Pancreas (tissue), 10 donors: ENCODE measurements around the gene LYST. TPM values are rescaled to one million over a fixed set of nuclear protein-coding genes. Genes with fewer than 3 reads are reported as not detected.
A peak's percentile ranks its signal among the peaks of the same experiment; 100 is the strongest.
"Not testable (repeated sequence)": the region's sequence is repeated elsewhere in the genome, so short reads cannot be mapped to it uniquely, and the experiment has no call there.

Experiments
- ATAC-seq, 4 donors: fragments of 200-7000 bp; cut with Tn5 transposase; one replicate each; pipeline versions ENCODE4 v1.8.0 to v1.9.1; 2020; ENCODE audit warnings: mild to moderate bottlenecking in 4 of 4, moderate library complexity in 4 of 4
- DNase-seq, 6 donors: peaks; one replicate each; pipeline ENCODE4 v3.0.0-alpha.2; 2020
- FAIRE-seq: peaks from 2 replicates; lab custom pipeline; 2012; peaks lifted over from hg19 to GRCh38; lab: Jason Lieb, UNC
- H3K27ac ChIP-seq, 4 donors: fragments of 200-600 bp; sonication (generic); 1 replicate in 3 of 4; 2 replicates in 1 of 4; pipeline versions ENCODE4 v1.5.0 to v1.8.0; 2020
- H3K27me3 ChIP-seq, 4 donors: fragments of 200-600 bp; one replicate each; pipeline ENCODE4 v1.8.0; 2021
- H3K36me3 ChIP-seq, 3 donors: fragments of 200-600 bp; sonication (generic) in 1 of 3; one replicate each; pipeline versions ENCODE4 v1.5.0 to v1.8.0; 2020 to 2021
- H3K4me1 ChIP-seq, 3 donors: fragments of 200-600 bp; one replicate each; pipeline ENCODE4 v1.8.0; 2021
- H3K4me3 ChIP-seq, 4 donors: fragments of 200-600 bp; sonication (generic) in 2 of 4; one replicate each; pipeline versions ENCODE4 v1.5.0 to v1.8.0; 2020 to 2021
- H3K9me3 ChIP-seq, 4 donors: fragments of 200-600 bp; one replicate each; pipeline ENCODE4 v1.8.0; 2021
- WGBS, 2 donors: extraction: QIAGEN DNeasy Blood & Tissue Kit; methylation state at CpG; one replicate each; pipeline ENCODE4 v1.1.7; 2013; 5-methylcytosine and 5-hydroxymethylcytosine counted together
- intact Hi-C, 3 donors: fragments of 100-400 bp; cut with DNase I; formaldehyde crosslinking; loops; one replicate each; pipeline versions ENCODE4 v1.11.1 to v1.14.2; 2022
- polyA plus RNA-seq, 2 donors: library from polyadenylated mRNA; stranded (reverse); fragments of 200-250 nt; gene quantifications; one replicate each; pipeline ENCODE4 v1.2.3, GENCODE V29; 2013
- total RNA-seq, 6 donors: library from RNA; stranded (reverse); fragmentation: NEBNext Ultra II Directional in 4 of 6; extraction: Animal tissue kit (Norgen Biotek cat#: 25700) in 4 of 6; gene quantifications; one replicate each; pipeline versions ENCODE4 v1.2.1 to v1.2.4, GENCODE V29; 2021 to 2023
- TF ChIP-seq, protein P1 (sequence below), 4 donors: fragments of 200-600 bp; sonication (generic) in 3 of 4; IDR thresholded peaks; one replicate each; pipeline versions ENCODE4 v1.5.0 to v1.8.0; 2021; ENCODE audit warnings: antibody characterized with exemption in 4 of 4
- donor health status: healthy with polysubstance abuse.
- donor health status: DM: no; HTN: no; CAD: no; lungs with moderate emphysema.
- donor health status: DM: no; HTN: no; CAD: no.
- donor health status: control.
- donor health status: control.
- donor health status: Bipolar disorder and iron deficiency.
- donor health status: DM: yes; HTN: yes; CAD: no.
- donor health status: DM: no; HTN: no; CAD: no.
- donor health status: DM: no; HTN: no; CAD: no.
- donor health status: DM: yes; HTN: yes; CAD: no.

LYST gene
- total and polyA plus RNA-seq, 8 donors: 4.3 to 13.7 (median 8.9) TPM

- ATAC-seq: peak in 3 of 4 donors; percentile 45 to 71 (median 53)
Measured at GRCh38 chr1:235642011-235642942, 224.4 kb downstream of the LYST start.

GRCh38 chr1:235640580-235640979 is 226.1 kb downstream of the LYST start:
- no peaks in the 10 kb centered on the region for H3K9me3 ChIP-seq
- TF ChIP-seq, protein P1, sequence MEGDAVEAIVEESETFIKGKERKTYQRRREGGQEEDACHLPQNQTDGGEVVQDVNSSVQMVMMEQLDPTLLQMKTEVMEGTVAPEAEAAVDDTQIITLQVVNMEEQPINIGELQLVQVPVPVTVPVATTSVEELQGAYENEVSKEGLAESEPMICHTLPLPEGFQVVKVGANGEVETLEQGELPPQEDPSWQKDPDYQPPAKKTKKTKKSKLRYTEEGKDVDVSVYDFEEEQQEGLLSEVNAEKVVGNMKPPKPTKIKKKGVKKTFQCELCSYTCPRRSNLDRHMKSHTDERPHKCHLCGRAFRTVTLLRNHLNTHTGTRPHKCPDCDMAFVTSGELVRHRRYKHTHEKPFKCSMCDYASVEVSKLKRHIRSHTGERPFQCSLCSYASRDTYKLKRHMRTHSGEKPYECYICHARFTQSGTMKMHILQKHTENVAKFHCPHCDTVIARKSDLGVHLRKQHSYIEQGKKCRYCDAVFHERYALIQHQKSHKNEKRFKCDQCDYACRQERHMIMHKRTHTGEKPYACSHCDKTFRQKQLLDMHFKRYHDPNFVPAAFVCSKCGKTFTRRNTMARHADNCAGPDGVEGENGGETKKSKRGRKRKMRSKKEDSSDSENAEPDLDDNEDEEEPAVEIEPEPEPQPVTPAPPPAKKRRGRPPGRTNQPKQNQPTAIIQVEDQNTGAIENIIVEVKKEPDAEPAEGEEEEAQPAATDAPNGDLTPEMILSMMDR (IDR thresholded peaks at IDR 0.05): no peak
- no peak overlapping the region for H3K4me3 ChIP-seq
- WGBS, 2 donors: 85 to 92% methylated on average over 12 of the region's 12 CpGs
- H3K4me1 ChIP-seq: no peaks in the 10 kb centered on the region
- no peak for FAIRE-seq
- H3K36me3 ChIP-seq: no peaks in the 10 kb centered on the region
- no peak overlapping the region for H3K27ac ChIP-seq
- intact Hi-C loops: no loop called here
- H3K27me3 ChIP-seq: no peaks in the 10 kb centered on the region
- ATAC-seq: no peak
- DNase-seq: peak in 1 of 6 donors; percentile 23

More at GRCh38 chr1:235642011-235642942, 224.4 kb downstream of the LYST start:
- Histone ChIP-seq H3K27me3 (no peaks in the 10 kb centered on the region), H3K36me3 (no peaks in the 10 kb centered on the region), H3K9me3 (no peaks in the 10 kb centered on the region), H3K4me3 (peak overlapping the region in 1 of 4 donors; percentile 18), H3K4me1 (no peaks in the 10 kb centered on the region), H3K27ac (no peak overlapping the region)
- FAIRE-seq (no peak), DNase-seq (peak in 1 of 6 donors; percentile 64)
- intact Hi-C loops: no loop called here
- 48 to 71% methylated on average over 46 to 47 of the region's 47 CpGs for WGBS, 2 donors
- TF ChIP-seq, protein P1 (IDR thresholded peaks at IDR 0.05): no peak

DNA sequence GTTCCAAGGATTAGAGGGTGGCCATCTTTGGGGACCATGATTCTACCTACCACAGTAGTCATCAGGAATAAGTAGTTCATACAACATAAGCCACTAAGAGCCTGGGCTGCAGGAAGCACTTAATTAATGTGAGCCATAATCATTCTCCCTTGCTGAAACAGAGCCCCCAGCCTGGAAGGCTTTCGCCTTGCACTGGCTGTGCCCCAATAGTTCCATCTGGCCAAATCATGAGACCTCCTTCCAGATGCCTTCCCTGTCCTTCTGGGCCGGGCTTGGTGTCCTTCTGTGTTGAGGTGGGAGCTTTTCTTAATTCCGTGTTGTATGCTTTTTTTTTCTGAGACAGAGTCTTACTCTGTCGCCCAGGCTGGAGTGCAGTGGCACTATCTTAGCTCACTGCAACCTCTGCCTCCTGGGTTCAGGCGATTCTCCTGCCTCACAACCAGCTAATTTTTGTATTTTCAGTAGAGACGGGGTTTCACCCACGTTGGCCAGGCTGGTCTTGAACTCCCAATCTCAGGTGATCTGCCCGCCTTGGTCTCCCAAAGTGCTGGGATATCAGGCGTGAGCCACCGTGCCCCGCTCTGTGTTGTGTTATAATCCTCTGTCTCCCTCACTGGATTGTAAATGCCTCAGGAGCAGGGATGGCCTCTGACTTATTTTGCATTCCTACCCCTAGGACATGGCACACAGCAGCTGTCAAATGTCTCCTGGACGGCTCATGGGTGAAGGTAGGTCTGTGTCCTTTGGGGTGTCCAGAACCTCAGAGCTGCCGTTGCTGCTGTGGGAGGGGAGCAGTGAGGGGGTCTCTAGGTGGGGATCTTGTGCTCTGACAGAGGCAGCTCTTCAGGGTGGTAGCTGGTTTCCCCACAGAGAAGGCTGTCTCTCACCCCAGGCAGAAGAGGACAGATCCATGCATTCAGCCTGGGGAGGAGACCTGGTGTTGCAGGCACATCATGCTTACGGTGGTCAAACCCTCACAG is 227.2 kb downstream of the LYST start:
- no peak overlapping the region for H3K27ac ChIP-seq
- H3K36me3 ChIP-seq: no peaks in the 10 kb centered on the region
- H3K4me3 ChIP-seq: no peak overlapping the region
- H3K9me3 ChIP-seq: no peaks in the 10 kb centered on the region
- TF ChIP-seq, protein P1 (IDR thresholded peaks at IDR 0.05): no peak
- H3K4me1 ChIP-seq: no peaks in the 10 kb centered on the region
- intact Hi-C loops: no loop called here
- 73 to 80% methylated on average over 14 of the region's 14 CpGs for WGBS, 2 donors
- ATAC-seq: no peak
- FAIRE-seq: no peak
- DNase-seq: peak in 1 of 6 donors; percentile 22
- H3K27me3 ChIP-seq: no peaks in the 10 kb centered on the region

DNA sequence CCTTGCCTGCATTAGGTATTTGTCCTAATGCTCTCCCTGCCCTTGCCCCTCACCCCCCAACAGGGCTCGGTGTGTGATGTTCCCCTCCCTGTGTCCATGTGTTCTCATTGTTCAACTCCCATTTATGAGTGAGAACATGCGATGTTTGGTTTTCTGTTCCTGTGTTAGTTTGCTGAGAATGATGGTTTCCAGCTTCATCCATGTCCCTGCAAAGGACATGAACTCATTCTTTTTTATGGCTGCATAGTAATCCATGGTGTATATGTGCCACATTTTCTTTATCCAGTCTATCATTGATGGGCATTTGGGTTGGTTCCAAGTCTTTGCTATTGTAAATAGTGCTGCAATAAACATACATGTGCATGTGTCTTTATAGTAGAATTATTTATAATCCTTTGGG is 228.1 kb downstream of the LYST start:
- H3K27me3 ChIP-seq, intact Hi-C loops: not testable (repeated sequence)

More for the DNA sequence above, 228.1 kb downstream of the LYST start:
- WGBS, 2 donors: 98 to 99% methylated on average over 2 of the region's 2 CpGs
- not testable (repeated sequence) for H3K36me3 ChIP-seq, H3K9me3 ChIP-seq, H3K4me3 ChIP-seq, ATAC-seq, H3K27ac ChIP-seq, FAIRE-seq, H3K4me1 ChIP-seq
- peak in 1 of 6 donors; percentile 12 for DNase-seq
